ENCODE data around the gene CAMTA2.
"Not testable (repeated sequence)": the region's sequence is repeated elsewhere in the genome, so short reads cannot be mapped to it uniquely, and the experiment has no call there.

The CAMTA2 gene

GRCh38 chr17:4986951-4987766 is at the start of gene CAMTA2:
Gene CAMTA2, minus strand, starts transcription at chr17:4987675. Its CDS starts 1,453 bp downstream, at chr17:4986222.
- DNase-seq, result peak; percentile 24

GRCh38 chr17:5035315-5035714 is 47.8 kb upstream of the CAMTA2 start, which contains the start of gene SLC52A1:
Gene SLC52A1, minus strand, starts transcription at chr17:5035426. Its CDS starts 820 bp downstream, at chr17:5034606.
- no peak for DNase-seq

GRCh38 chr17:5034651-5035050 is 47.2 kb upstream of the CAMTA2 start:
- DNase-seq, result no peak

GRCh38 chr17:5034063-5034462 is 46.6 kb upstream of the CAMTA2 start:
- DNase-seq, result no peak

DNA sequence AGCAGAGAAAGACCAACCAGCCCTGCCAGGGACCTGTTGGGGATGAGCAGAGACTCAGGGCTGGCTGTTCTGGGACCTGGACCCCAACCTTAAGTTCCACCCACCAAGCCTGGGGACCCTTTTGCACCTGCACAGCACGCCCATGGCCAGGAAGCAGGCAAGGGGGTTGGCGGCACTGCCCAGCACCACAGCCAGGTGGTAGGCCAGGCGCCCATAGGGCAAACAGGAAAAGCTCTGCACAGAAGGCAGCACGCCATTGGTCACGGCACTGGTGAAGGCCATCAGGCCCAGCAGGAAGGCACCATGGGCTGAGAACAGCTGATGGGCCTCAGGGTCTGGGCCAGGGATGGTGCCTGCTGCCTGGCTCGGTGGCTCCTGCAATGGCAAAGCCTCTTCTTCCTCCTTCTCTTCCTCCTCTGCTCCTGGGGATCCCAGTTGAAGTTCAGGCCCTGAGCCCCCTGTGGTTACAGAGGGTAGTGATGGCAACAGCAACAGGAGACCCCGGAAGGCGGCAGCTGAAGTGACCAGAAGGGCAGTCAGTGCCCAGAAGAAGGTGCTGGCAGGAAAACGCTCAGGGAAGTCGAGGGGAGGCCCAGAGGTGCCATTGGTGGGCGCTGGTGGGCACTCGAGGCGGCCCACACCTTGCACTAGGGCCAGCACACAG is 46.0 kb upstream of the CAMTA2 start:
- no peak for DNase-seq

DNA sequence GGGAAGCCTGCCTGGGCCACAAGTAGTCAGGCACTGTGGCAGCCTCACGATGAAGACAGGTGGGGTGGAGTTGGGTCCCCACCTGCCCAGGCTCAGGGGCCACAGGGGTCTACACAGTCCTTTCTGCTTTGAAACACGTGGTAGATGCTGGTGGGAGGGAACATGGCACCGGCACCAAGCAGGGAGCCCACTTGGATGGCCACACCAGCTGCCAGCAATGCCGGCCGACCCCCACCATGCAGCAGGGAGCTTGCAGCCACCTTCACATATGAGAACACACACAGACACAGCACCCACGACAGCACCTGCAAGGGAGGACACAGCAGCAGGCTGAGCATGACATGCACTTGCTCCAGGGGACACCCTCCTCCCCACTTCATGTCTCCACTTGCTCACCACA is 45.4 kb upstream of the CAMTA2 start:
- DNase-seq, result no peak

DNA sequence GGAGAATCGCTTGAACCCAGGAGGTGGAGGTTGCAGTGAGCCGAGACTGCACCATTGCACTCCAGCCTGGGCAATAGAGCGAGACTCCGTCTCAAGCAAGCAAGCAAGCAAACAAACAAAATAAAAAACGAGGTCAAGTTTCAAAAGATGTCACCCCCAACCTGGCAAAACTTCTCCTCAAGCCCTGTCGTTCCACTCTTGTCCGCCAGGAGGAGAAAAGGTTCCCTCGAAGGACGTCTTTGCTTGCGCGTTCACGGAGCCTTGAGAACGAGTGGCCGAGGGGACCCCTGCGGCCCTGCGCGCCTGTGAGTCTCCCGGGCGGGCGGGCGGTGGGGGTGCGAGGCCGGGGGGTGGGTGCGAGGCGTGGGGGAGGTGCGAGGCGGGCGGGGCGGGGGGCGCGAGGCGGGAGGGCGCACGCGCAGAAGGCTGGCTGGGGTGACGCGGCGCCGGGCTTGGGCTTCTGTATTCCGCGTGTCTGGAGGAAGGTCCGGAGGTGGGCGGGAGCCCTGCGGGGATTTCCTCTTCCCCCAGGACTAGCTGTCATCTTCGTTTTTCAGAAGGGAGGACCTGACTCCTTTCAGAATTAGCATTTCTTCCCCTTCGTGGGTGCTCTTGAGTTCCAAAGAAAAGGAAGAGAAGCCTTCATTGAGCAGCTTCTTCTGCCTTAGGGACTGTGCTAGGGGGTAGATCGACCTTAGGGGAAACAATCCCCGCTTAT is 44.0 kb upstream of the CAMTA2 start:
- no peak for DNase-seq

DNA sequence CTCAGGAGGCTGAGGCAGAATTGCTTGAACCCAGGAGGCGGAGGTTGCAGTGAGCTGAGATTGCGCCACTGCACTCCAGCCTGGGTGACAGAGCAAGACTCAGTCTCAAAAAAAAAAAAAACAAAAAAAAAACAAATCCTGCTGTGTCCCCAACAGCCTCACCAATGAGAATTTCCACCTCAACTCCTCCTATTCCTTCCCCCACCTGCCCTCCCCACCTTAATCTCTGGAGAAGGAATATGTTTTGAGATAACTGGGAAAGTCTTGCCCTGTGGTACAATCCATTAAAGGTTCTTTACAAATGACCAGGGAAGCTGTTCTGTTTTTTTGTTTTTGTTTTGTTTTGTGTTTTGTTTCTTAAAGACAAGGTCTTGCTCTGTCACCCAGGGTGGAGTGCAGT is 42.7 kb upstream of the CAMTA2 start:
- DNase-seq, result not testable (repeated sequence)

- DNase-seq, result no peak
Measured at GRCh38 chr17:5027916-5028315, 40.4 kb upstream of the CAMTA2 start.

GRCh38 chr17:5027299-5027698 is 39.8 kb upstream of the CAMTA2 start:
- no peak for DNase-seq

DNA sequence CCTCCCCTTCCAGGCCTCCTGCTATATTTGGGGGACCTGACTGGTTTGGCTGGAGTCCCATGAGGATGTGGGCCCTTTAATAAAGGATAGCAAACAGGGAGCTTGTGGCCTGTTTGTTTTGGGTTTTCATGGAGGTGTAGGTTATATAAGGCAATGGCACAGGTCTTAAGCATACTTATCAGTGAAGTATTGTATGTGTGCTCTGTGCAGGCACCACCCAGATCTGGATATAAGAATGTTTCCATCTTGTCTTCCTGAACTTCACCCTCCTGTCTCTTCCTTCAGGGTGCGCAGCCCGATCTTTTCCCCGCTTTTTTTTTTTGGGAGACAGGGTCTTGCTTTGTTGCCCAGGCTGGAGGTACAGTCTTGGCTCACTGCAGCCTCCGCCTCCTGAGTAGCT is 37.1 kb upstream of the CAMTA2 start:
- DNase-seq, result no peak

- no peak for DNase-seq
Measured at GRCh38 chr17:5023588-5024147, 36.2 kb upstream of the CAMTA2 start.

- no peak for DNase-seq
Measured at GRCh38 chr17:5022171-5022711, 34.8 kb upstream of the CAMTA2 start.

GRCh38 chr17:5020502-5021023 is 33.1 kb upstream of the CAMTA2 start:
- no peak for DNase-seq

DNA sequence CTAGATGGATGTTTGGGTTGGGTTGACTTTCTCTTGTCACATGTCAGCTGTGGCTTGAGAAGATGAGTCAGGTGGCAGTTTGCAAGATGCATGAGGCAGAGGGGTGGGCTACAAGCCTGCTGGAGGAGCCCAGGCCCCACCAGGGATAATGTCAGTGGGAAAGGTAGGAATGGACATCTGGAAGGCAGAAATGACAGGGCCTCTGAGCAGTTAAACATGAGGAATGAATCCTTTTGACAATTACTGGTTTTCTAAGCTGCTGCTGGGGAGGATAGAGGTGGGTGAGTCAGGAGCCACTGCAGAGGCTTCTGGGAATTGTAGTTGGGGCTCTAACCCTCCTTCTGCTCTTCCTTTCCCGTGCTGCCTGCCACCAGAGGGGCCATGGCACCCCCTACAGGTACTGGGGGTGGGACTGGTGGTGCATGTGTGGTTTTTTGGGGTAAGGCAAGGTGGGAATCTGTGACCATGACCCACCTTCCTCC is 32.0 kb upstream of the CAMTA2 start:
- DNase-seq, result no peak

DNA sequence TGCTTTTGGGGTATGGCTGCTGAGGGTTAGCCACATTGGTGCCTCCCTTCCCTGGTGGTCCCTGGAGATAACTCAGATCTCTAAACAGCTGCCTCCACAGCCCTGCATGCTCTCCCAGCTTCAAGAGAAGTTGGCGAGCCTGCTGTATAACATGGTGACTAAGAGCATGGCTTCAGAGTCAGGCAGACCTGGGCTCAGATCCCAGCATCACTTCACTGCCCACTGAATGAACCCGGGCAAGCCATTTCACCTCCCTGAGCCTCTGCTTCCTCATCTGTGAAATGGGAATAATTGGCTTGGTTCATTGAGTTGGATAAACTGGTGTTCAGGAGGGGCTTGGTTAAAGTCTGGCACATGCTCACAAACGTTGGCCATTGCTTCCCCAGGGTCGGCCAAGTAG is 26.9 kb upstream of the CAMTA2 start:
- no peak for DNase-seq

DNA sequence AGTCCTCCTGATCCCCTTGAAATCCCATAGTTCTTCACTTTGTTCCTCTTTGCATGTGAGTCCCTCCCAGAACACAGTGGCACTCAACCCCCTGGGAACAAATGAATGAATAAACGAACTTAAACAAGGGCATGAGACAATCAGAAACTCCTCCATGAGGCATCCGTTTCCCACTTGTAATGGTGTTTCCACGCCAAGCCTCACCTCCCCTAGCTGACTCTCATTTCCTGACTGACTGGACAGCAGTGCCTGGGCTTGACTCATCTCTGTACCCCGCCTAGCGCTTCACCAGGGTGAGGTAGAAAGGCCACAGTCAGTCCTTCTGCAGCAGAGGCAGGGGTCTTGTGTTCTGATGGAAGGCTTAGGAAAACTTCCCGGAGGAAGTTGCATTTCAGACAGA is 24.5 kb upstream of the CAMTA2 start:
- DNase-seq, result no peak

- no peak for DNase-seq
Measured at GRCh38 chr17:5003214-5003867, 15.9 kb upstream of the CAMTA2 start.

DNA sequence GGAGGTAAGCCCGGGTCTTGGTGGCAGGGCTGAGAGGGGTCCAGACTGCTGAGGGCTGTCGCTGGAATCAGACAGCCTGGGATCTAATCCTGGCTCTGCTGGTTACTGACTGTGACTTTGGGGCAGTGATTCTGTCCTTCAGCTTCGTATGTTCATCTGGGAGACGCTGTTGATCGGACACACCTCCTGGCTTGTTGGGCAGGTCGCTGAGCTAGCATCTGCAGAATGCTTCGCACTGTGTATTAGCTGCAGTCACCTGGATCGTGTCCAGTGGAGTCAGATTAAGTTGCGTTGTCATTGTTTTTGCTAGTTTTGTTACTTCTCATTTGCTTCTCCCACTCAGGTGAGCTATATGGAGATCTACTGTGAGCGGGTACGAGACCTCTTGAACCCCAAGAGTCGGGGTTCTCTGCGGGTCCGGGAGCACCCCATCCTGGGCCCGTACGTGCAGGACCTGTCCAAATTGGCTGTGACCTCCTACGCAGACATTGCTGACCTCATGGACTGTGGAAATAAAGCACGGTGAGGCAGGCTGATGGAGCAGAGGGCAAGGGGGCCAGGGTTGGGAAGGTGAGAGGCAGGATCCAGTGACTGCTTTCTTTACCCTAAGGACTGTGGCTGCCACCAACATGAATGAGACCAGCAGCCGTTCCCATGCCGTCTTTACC is 14.8 kb upstream of the CAMTA2 start:
- DNase-seq, result no peak

DNA sequence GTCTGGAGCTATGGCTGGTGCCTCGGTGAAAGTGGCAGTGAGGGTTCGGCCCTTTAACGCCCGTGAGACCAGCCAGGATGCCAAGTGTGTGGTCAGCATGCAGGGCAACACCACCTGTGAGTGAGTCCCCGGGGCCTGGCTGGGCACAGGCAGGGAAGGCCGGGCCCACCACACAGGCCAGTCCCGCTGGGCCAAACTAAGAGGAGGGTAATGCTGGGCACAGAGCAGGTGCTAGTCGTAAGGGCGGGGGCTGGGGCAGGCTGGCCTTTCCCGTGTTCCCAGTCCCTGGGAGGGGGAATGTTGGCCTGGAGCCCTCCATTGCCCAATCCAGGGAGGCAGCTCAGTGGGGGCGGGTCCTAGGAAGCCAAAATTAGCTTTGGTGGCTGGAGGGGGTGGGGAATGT is 12.8 kb upstream of the CAMTA2 start:
- no peak for DNase-seq

DNA sequence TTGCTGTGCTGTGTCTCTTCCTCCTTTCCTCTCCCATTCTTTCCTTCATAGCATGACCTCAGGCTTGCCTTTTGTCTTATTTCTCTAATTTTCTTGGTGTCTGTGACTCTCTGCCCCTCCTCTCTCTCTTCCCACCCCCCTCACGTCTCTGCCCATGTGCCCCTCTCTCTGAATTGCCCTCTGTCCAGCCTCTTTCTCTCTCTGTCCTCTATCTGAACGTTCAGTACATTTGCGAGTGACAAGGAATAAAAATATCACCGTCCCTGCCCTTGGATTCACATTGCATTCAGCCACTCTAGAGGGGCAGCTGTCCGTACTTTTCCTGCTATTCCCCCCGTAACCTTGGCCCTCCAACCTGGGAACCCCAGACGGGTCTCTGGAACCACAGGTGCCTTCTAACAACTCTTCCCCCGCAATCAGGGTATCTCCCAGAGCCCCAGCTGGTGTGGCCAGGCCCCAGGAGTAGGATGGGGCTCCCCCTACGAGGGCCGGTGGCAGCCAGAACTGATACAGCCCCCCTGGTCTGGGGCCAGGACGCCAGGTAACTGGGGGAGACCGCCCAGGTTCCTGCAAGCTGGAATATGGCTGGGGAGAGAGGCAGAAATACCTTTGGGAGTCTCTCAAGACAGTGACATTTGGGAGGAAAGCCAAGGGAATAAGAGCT is 12.1 kb upstream of the CAMTA2 start:
- no peak for DNase-seq

Measured in GOT3 (cell line).